CD14-positive monocyte (primary cell): ENCODE data around the gene ATF6. TPM values are rescaled to one million over a fixed set of nuclear protein-coding genes. Genes with fewer than 3 reads are reported as not detected.

Source experiments
- DNase-seq, 3 donors: peaks; one replicate each; pipeline ENCODE4 v3.0.0-alpha.2; 2011 to 2022
- H2AFZ ChIP-seq: 2 replicates; pipeline ENCODE4 v1.6.0; 2012; ENCODE audit warnings: mild to moderate bottlenecking, low read depth, low read length, inconsistent platforms; ENCODE audit not compliant: insufficient read depth, poor library complexity, severe bottlenecking
- H3K27ac ChIP-seq, 2 donors: 1 replicate in 1 of 2; 2 replicates in 1 of 2; pipeline ENCODE4 v1.5.1; 2012 to 2013; ENCODE audit warnings: low read length in 2 of 2, control low read depth in 1 of 2, inconsistent platforms in 1 of 2, low read depth in 1 of 2, mild to moderate bottlenecking in 1 of 2
- H3K27me3 ChIP-seq, 2 donors: one replicate each; pipeline versions ENCODE4 v1.6.0 to v1.6.1; 2011 to 2013; ENCODE audit warnings: low read length in 2 of 2; ENCODE audit not compliant: control insufficient read depth in 2 of 2, insufficient read depth in 2 of 2
- H3K36me3 ChIP-seq, 2 donors: replicated peaks in 1 of 2; 1 replicate in 1 of 2; 2 replicates in 1 of 2; pipeline versions ENCODE4 v1.5.1 to v1.6.1; 2012 to 2013; ENCODE audit warnings: low read length in 2 of 2, control low read depth in 1 of 2, inconsistent platforms in 1 of 2, mild to moderate bottlenecking in 1 of 2; ENCODE audit not compliant: insufficient read depth in 2 of 2, control insufficient read depth in 1 of 2
- H3K4me1 ChIP-seq, 2 donors: 1 replicate in 1 of 2; 2 replicates in 1 of 2; pipeline versions ENCODE4 v1.5.1 to v1.6.1; 2012 to 2013; ENCODE audit warnings: low read length in 2 of 2, control low read depth in 1 of 2, inconsistent platforms in 1 of 2, mild to moderate bottlenecking in 1 of 2, moderate library complexity in 1 of 2; ENCODE audit not compliant: insufficient read depth in 2 of 2, control insufficient read depth in 1 of 2
- H3K4me2 ChIP-seq: replicated peaks from 2 replicates; pipeline ENCODE3; 2012; ENCODE audit warnings: low read length, moderate library complexity, mild to moderate bottlenecking; ENCODE audit not compliant: poor library complexity, severe bottlenecking; ENCODE audit errors: extremely low read depth
- H3K4me3 ChIP-seq, 3 experiments: fragments of 200-600 bp in 1 of 3; sonication (generic) in 1 of 3; replicated peaks in 1 of 3; 1 replicate in 2 of 3; 2 replicates in 1 of 3; pipeline ENCODE4 v1.5.1; 2011 to 2013; ENCODE audit warnings: low read length in 3 of 3, mild to moderate bottlenecking in 3 of 3, control low read depth in 2 of 3, low read depth in 2 of 3, inconsistent platforms in 1 of 3, moderate library complexity in 1 of 3
- H3K79me2 ChIP-seq: 2 replicates; pipeline ENCODE4 v1.6.0; 2012; ENCODE audit warnings: mild to moderate bottlenecking, control low read depth, inconsistent platforms, low read length, moderate library complexity; ENCODE audit not compliant: insufficient read depth
- H3K9ac ChIP-seq: 2 replicates; pipeline ENCODE4 v1.6.0; 2017; ENCODE audit warnings: low read length, mild to moderate bottlenecking; ENCODE audit not compliant: insufficient read depth, poor library complexity, severe bottlenecking
- H3K9me3 ChIP-seq, 2 donors: replicated peaks in 1 of 2; 1 replicate in 1 of 2; 2 replicates in 1 of 2; pipeline versions ENCODE4 v1.5.1 to v1.6.1; 2012 to 2013; ENCODE audit warnings: low read length in 2 of 2, control low read depth in 1 of 2; ENCODE audit not compliant: control insufficient read depth in 1 of 2, insufficient read depth in 1 of 2
- H4K20me1 ChIP-seq: 2 replicates; pipeline ENCODE4 v1.6.0; 2012; ENCODE audit warnings: mild to moderate bottlenecking, low read length, control low read depth, moderate library complexity; ENCODE audit not compliant: insufficient read depth
- H3K27ac Mint-ChIP-seq, 7 donors: one replicate each; pipeline ENCODE4 v1.8.0; 2020; ENCODE audit warnings: mild to moderate bottlenecking in 7 of 7, mixed read lengths in 7 of 7, moderate library complexity in 6 of 7, inconsistent platforms in 2 of 7
- H3K27me3 Mint-ChIP-seq, 3 donors: one replicate each; pipeline ENCODE4 v1.8.0; 2021 to 2022; ENCODE audit warnings: low read depth in 3 of 3, mild to moderate bottlenecking in 3 of 3, mixed read lengths in 3 of 3, moderate library complexity in 3 of 3, inconsistent platforms in 1 of 3
- H3K36me3 Mint-ChIP-seq, 2 donors: one replicate each; pipeline ENCODE4 v1.8.0; 2020; ENCODE audit warnings: mixed read lengths in 2 of 2, inconsistent platforms in 1 of 2, mild to moderate bottlenecking in 1 of 2
- H3K4me1 Mint-ChIP-seq: one replicate; pipeline ENCODE4 v1.8.0; 2020; ENCODE audit warnings: mild to moderate bottlenecking, mixed read lengths
- H3K4me3 Mint-ChIP-seq, 2 donors: one replicate each; pipeline ENCODE4 v1.8.0; 2020; ENCODE audit warnings: mild to moderate bottlenecking in 2 of 2, mixed read lengths in 2 of 2, moderate library complexity in 1 of 2
- H3K9me3 Mint-ChIP-seq, 7 donors: one replicate each; pipeline ENCODE4 v1.8.0; 2020 to 2022; ENCODE audit warnings: mixed read lengths in 7 of 7, mild to moderate bottlenecking in 6 of 7, moderate library complexity in 6 of 7, inconsistent platforms in 2 of 7
- WGBS: methylation state at CpG from one replicate; pipeline ENCODE4 v1.1.5; 2013; ENCODE audit warnings: missing lambda C conversion rate; ENCODE audit not compliant: insufficient coverage; 5-methylcytosine and 5-hydroxymethylcytosine counted together
- intact Hi-C, 2 donors: fragments of 100-400 bp; cut with micrococcal nuclease; formaldehyde crosslinking; loops; one replicate each; pipeline versions ENCODE4 v1.15.0 to v1.15.1; 2023
- polyA plus RNA-seq, 3 donors: library from polyadenylated mRNA; depleted of rRNA in 1 of 3; unstranded in 2 of 3; stranded (reverse) in 1 of 3; fragments of 300-500 nt in 2 of 3; fragments of >200 nt in 1 of 3; fragmentation: Illumina TruSeq in 2 of 3; gene quantifications; 1 replicate in 2 of 3; 2 replicates in 1 of 3; pipeline ENCODE4 v1.2.3, GENCODE V29; 2012 to 2021
- TF ChIP-seq, protein P1 (sequence below): fragments of 200-600 bp; IDR thresholded peaks from one replicate; pipeline ENCODE4 v1.8.0; 2022; ENCODE audit warnings: antibody characterized with exemption, mild to moderate bottlenecking

ATF6 gene
- polyA plus RNA-seq, 3 donors, result 13.4 to 25.6 (median 22.2) TPM

DNA sequence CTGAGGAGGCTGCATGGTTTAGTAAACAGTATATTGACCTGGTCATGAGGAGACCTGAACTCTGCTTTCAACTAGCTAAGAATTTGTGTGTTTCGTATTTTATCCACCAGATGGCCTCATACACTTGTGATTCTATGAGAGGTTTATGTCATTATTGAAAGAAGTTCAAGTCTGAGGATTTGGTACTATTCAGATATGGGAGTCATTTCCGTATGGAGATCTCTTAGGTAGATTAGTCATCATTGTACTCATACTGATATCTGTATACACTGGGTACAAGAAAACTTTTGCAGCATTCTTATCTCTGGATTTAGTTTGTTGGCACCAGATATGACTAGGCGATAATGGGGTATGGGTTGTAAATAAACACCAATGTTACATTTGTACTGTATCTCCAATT, 26.6 kb downstream of the ATF6 start:
- Mint-ChIP-seq H3K4me3 (no peak overlapping the region), H3K4me1 (no peaks in the 10 kb centered on the region), H3K27ac (peak overlapping the region in 1 of 7 donors; percentile 17), H3K36me3 (peaks cover 85 to 92% of the 10 kb centered on the region in 2 donors), H3K9me3 (no peaks in the 10 kb centered on the region), H3K27me3 (no peaks in the 10 kb centered on the region)
- no peak overlapping the region for H2AFZ ChIP-seq
- no peaks in the 10 kb centered on the region for H3K27me3 ChIP-seq
- intact Hi-C loops, result loop anchor here (2.0 kb wide), 2 partner anchors 244 to 246 kb away; no protein-coding TSS in a partner anchor
- DNase-seq, result peak; percentile 16 to 48 (median 34)
- H3K4me3 ChIP-seq, result no peak overlapping the region
- peaks cover 79 to 93% of the 10 kb centered on the region in 2 donors for H3K36me3 ChIP-seq
- no peaks in the 10 kb centered on the region for H3K9me3 ChIP-seq
- TF ChIP-seq, protein P1, sequence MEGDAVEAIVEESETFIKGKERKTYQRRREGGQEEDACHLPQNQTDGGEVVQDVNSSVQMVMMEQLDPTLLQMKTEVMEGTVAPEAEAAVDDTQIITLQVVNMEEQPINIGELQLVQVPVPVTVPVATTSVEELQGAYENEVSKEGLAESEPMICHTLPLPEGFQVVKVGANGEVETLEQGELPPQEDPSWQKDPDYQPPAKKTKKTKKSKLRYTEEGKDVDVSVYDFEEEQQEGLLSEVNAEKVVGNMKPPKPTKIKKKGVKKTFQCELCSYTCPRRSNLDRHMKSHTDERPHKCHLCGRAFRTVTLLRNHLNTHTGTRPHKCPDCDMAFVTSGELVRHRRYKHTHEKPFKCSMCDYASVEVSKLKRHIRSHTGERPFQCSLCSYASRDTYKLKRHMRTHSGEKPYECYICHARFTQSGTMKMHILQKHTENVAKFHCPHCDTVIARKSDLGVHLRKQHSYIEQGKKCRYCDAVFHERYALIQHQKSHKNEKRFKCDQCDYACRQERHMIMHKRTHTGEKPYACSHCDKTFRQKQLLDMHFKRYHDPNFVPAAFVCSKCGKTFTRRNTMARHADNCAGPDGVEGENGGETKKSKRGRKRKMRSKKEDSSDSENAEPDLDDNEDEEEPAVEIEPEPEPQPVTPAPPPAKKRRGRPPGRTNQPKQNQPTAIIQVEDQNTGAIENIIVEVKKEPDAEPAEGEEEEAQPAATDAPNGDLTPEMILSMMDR, result peak; percentile 73
- no peak overlapping the region for H3K4me2 ChIP-seq
- no CpG with 5 or more reads among the region's 3 CpGs for WGBS
- no peak overlapping the region for H3K9ac ChIP-seq
- H3K27ac ChIP-seq, result no peak overlapping the region
- H3K4me1 ChIP-seq, result no peaks in the 10 kb centered on the region
- peaks cover 63% of the 10 kb centered on the region for H4K20me1 ChIP-seq
- no peaks in the 10 kb centered on the region for H3K79me2 ChIP-seq

DNA sequence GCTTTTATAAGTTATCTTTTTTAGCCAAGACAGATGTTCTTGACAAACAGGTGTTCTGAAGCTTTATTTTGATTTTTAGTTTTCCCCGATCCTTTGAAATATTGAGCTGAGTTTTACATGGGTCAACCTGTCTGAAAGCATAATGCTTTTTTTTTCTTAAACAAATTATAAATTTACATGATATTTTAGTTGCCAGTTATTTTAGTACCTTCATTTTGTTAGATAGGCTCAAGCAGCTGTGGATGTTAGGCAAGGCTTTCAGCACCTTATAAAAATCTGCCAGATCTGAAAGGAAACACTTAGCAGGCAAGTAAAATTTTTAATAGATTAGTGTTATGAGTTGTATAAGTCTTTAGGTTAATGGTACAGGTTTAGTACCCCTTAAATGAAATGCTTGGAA, 33.7 kb downstream of the ATF6 start:
- H3K9ac ChIP-seq, result no peak overlapping the region
- intact Hi-C loops, result no loop called here

More for the DNA sequence above, 33.7 kb downstream of the ATF6 start:
- no peak for DNase-seq
- Histone ChIP-seq H3K9me3 (no peaks in the 10 kb centered on the region), H3K79me2 (no peaks in the 10 kb centered on the region), H3K27ac (no peak overlapping the region), H4K20me1 (peaks cover 26% of the 10 kb centered on the region), H3K27me3 (no peaks in the 10 kb centered on the region), H3K4me1 (no peaks in the 10 kb centered on the region), H3K4me2 (no peak overlapping the region), H3K4me3 (no peak overlapping the region), H2AFZ (no peak overlapping the region), H3K36me3 (peaks cover 92 to 100% of the 10 kb centered on the region in 2 donors)
- no peaks in the 10 kb centered on the region for H3K9me3 Mint-ChIP-seq
- no peak overlapping the region for H3K4me3 Mint-ChIP-seq
- H3K27ac Mint-ChIP-seq, result no peak overlapping the region
- no peaks in the 10 kb centered on the region for H3K27me3 Mint-ChIP-seq
- H3K36me3 Mint-ChIP-seq, result peaks cover 80 to 93% of the 10 kb centered on the region in 2 donors
- no CpG with 5 or more reads among the region's 1 CpG for WGBS
- no peaks in the 10 kb centered on the region for H3K4me1 Mint-ChIP-seq
- TF ChIP-seq, protein P1, result no peak
